MM.1S (cell line): ENCODE measurements around the gene RNF217.

Experiments used
- DNase-seq: peaks from one replicate; pipeline ENCODE4 v3.0.0-alpha.2; 2015
- H2AFZ ChIP-seq: fragments of 300-600 bp; sonication (generic); 2 replicates; pipeline ENCODE4 v1.6.0; 2016; ENCODE audit warnings: antibody characterized with exemption, low read length
- H3F3A ChIP-seq: fragments of 300-600 bp; sonication (generic); 2 replicates; pipeline ENCODE4 v1.6.1; 2016; ENCODE audit warnings: mild to moderate bottlenecking, antibody characterized with exemption, low read length, moderate library complexity, mixed read lengths; ENCODE audit not compliant: insufficient read depth
- H3K27ac ChIP-seq: fragments of 300-600 bp; sonication (generic); 2 replicates; pipeline ENCODE4 v1.5.1; 2016; ENCODE audit warnings: mild to moderate bottlenecking, low read length
- H3K27me3 ChIP-seq: fragments of 300-600 bp; sonication (generic); replicated peaks from 2 replicates; pipeline ENCODE4 v1.6.0; 2016; ENCODE audit warnings: low read length; ENCODE audit not compliant: insufficient read depth
- H3K36me3 ChIP-seq: fragments of 300-600 bp; sonication (generic); replicated peaks from 2 replicates; pipeline ENCODE4 v1.6.1; 2016; ENCODE audit warnings: mild to moderate bottlenecking, low read length, mixed read lengths; ENCODE audit not compliant: insufficient read depth
- H3K4me1 ChIP-seq: fragments of 300-600 bp; sonication (generic); 2 replicates; pipeline ENCODE4 v1.6.1; 2016; ENCODE audit warnings: low read length, mixed read lengths
- H3K4me2 ChIP-seq: fragments of 300-600 bp; sonication (generic); 2 replicates; pipeline ENCODE4 v1.6.0; 2016; ENCODE audit warnings: low read depth, low read length
- H3K4me3 ChIP-seq: fragments of 300-600 bp; sonication (generic); 2 replicates; pipeline ENCODE4 v1.5.1; 2016; ENCODE audit warnings: low read length, mixed read lengths
- H3K79me2 ChIP-seq: fragments of 300-600 bp; sonication (generic); 2 replicates; pipeline ENCODE4 v1.6.1; 2016; ENCODE audit warnings: mixed run types, low read length, mixed read lengths
- H3K9ac ChIP-seq: fragments of 300-600 bp; sonication (generic); 2 replicates; pipeline ENCODE4 v1.6.1; 2016; ENCODE audit warnings: low read length, mixed read lengths
- H3K9me2 ChIP-seq: fragments of 300-600 bp; sonication (generic); replicated peaks from 2 replicates; pipeline ENCODE4 v1.6.1; 2016; ENCODE audit warnings: mild to moderate bottlenecking, low read length, mixed read lengths; ENCODE audit not compliant: insufficient read depth
- H3K9me3 ChIP-seq: fragments of 300-600 bp; sonication (generic); replicated peaks from 2 replicates; pipeline ENCODE4 v1.6.1; 2016; ENCODE audit warnings: mild to moderate bottlenecking, low read length, mixed read lengths; ENCODE audit not compliant: insufficient read depth
- H4K20me1 ChIP-seq: fragments of 300-600 bp; sonication (generic); 2 replicates; pipeline ENCODE4 v1.6.1; 2016; ENCODE audit warnings: mild to moderate bottlenecking, low read length, moderate library complexity, mixed read lengths; ENCODE audit not compliant: insufficient read depth
- CTCF ChIP-seq: fragments of 300-600 bp; sonication (generic); IDR thresholded peaks from 2 replicates; pipeline ENCODE4 v1.5.1; 2016; ENCODE audit warnings: antibody characterized with exemption, low read length, mixed read lengths
- EZH2 ChIP-seq: fragments of 300-600 bp; sonication (generic); optimal IDR thresholded peaks from 2 replicates; pipeline ENCODE3; 2017; ENCODE audit warnings: low read depth, mild to moderate bottlenecking, antibody characterized with exemption, low read length, mixed read lengths
- EZH2phosphoT487 ChIP-seq: fragments of 300-600 bp; sonication (generic); IDR thresholded peaks from 2 replicates; pipeline ENCODE4 v1.6.1; 2018; ENCODE audit warnings: antibody characterized with exemption, low read length

RNF217 gene

GRCh38 chr6:125037827-125038226, 75.6 kb downstream of the RNF217 start:
- H3K9me3 ChIP-seq: no peaks in the 10 kb centered on the region
- no peak overlapping the region for H3K4me3 ChIP-seq
- TF ChIP-seq EZH2phosphoT487: no peak
- no peak for TF ChIP-seq CTCF
- TF ChIP-seq EZH2: no peak
- H3K9me2 ChIP-seq: no peaks in the 10 kb centered on the region
- no peaks in the 10 kb centered on the region for H3K36me3 ChIP-seq
- H3K27ac ChIP-seq: no peak overlapping the region
- no peak overlapping the region for H3K9ac ChIP-seq
- no peaks in the 10 kb centered on the region for H3K27me3 ChIP-seq
- DNase-seq: no peak
- H3K4me2 ChIP-seq: no peak overlapping the region
- H3K79me2 ChIP-seq: no peaks in the 10 kb centered on the region
- no peaks in the 10 kb centered on the region for H3F3A ChIP-seq
- H4K20me1 ChIP-seq: no peaks in the 10 kb centered on the region
- H3K4me1 ChIP-seq: no peaks in the 10 kb centered on the region
- H2AFZ ChIP-seq: no peak overlapping the region

GRCh38 chr6:125038925-125039324, 76.7 kb downstream of the RNF217 start:
- Histone ChIP-seq H3F3A (no peaks in the 10 kb centered on the region), H4K20me1 (no peaks in the 10 kb centered on the region), H3K36me3 (no peaks in the 10 kb centered on the region), H3K4me1 (no peaks in the 10 kb centered on the region), H3K4me3 (no peak overlapping the region), H3K79me2 (no peaks in the 10 kb centered on the region), H3K9me3 (no peaks in the 10 kb centered on the region), H3K9me2 (no peaks in the 10 kb centered on the region), H3K27me3 (no peaks in the 10 kb centered on the region), H3K4me2 (no peak overlapping the region), H2AFZ (no peak overlapping the region), H3K9ac (no peak overlapping the region), H3K27ac (no peak overlapping the region)
- no peak for TF ChIP-seq CTCF
- DNase-seq: no peak

- H3K4me2 ChIP-seq: no peak overlapping the region
- H3K79me2 ChIP-seq: no peaks in the 10 kb centered on the region
- no peak overlapping the region for H3K4me3 ChIP-seq
- H2AFZ ChIP-seq: no peak overlapping the region
- H3K36me3 ChIP-seq: no peaks in the 10 kb centered on the region
- no peaks in the 10 kb centered on the region for H4K20me1 ChIP-seq
- H3K4me1 ChIP-seq: no peaks in the 10 kb centered on the region
- no peak for TF ChIP-seq EZH2
- TF ChIP-seq EZH2phosphoT487: no peak
- no peak for TF ChIP-seq CTCF
- no peak overlapping the region for H3K9ac ChIP-seq
- H3K9me3 ChIP-seq: no peaks in the 10 kb centered on the region
- no peaks in the 10 kb centered on the region for H3K9me2 ChIP-seq
- no peaks in the 10 kb centered on the region for H3F3A ChIP-seq
- H3K27ac ChIP-seq: no peak overlapping the region
- DNase-seq: no peak
- no peaks in the 10 kb centered on the region for H3K27me3 ChIP-seq
Observed at GRCh38 chr6:125041740-125042459, 79.7 kb downstream of the RNF217 start.
